HG02970 (cell line): Measurements from ENCODE around the gene SPATA45.
A peak's percentile ranks its signal among the peaks of the same experiment; 100 is the strongest.
"Not testable (repeated sequence)": the region's sequence is repeated elsewhere in the genome, so short reads cannot be mapped to it uniquely, and the experiment has no call there.

Experiments used
- ATAC-seq: cut with Tn5 transposase; IDR thresholded peaks from one replicate; pipeline ENCODE4 v1.9.1; 2021; ENCODE audit warnings: mild to moderate bottlenecking, moderate library complexity, moderate number of reproducible peaks; ENCODE audit not compliant: unreplicated experiment, low FRiP score

SPATA45 gene

GRCh38 chr1:212833211-212834207 is 13.9 kb downstream of the SPATA45 start:
- not testable (repeated sequence) for ATAC-seq

- no peak for ATAC-seq
These were observed 19.1 kb downstream of the SPATA45 start for GRCh38 chr1:212828395-212828794.

- no peak for ATAC-seq
These were observed 19.6 kb downstream of the SPATA45 start for GRCh38 chr1:212827831-212828278.

DNA sequence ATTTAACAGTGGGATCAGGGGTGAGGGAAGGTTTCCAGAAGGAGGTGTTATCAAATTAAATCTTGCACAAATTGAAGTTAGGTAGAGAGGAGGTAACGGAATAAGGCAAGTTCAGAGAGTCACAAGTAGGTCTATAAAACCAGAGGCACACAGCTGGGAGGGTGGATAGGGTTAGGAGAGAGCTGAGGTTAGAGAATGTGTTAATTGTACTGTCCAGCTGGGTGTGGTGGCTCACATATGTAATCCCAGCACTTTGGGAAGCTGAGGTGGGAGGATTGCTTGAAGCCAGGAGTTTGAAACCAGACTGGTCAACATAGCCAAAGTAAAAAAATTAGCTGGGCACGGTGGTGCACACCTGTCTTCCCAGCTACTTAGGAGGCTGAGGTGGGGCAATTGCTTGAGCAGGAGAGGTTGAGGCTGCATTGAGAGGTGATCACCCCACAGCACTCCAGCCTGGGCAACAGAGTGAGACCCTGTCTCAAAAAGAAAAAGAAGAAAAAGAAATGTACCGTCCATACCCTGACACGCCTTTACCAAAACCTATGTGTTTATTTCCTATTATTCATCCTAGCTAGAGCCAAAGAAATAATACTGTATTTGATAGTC is 20.2 kb downstream of the SPATA45 start:
- ATAC-seq = no peak

DNA sequence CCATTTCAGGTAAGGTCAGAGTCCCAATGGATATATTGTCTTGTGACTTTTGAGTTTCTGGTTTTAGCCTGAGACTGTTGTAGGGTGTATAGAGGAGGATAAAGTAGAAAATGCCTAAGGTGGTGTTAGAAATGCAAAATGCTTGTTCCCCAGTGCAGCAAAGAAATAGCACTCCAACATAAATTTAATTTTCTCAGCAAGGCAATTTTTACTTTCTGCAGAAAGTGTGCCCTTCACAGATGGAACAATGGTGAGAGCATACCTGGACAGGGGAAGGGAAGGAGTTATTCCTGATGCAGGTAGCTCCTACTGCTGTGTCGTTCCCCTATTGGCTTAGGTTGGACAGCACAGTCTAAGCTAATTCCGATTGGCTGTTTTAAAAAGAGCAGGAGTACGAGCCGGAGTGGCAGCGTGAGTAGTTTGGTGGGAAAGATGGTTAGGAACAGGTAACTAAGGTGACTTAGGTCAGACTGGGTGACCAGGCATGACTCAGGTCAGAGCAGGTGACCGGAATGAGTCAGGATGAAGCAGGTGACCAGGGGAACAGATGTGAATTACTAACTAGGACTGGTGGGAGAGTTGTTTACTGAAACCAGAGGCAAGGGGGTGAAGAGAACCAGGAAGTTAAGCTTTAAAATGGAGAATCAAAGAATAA is 21.5 kb downstream of the SPATA45 start:
- ATAC-seq = no peak

DNA sequence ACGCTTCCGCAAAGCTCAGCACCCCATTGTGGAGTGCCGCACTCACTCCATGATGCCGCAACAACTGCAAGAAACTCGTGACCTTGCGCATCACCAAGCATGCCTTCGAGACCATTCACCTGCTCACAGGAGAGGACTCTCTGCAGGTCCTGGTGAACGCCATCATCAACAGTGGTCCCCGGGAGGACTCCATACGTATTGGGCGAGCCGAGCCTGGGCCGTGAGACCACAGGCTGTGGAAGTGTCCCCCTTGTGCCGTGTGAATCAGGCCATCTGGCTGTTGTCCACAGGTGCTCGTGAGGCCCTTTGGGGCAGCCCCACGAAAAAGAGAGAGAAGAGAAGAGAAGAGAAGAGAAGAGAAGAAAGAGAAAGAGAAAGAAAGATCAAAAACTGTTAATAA is 23.2 kb downstream of the SPATA45 start:
- no peak for ATAC-seq

DNA sequence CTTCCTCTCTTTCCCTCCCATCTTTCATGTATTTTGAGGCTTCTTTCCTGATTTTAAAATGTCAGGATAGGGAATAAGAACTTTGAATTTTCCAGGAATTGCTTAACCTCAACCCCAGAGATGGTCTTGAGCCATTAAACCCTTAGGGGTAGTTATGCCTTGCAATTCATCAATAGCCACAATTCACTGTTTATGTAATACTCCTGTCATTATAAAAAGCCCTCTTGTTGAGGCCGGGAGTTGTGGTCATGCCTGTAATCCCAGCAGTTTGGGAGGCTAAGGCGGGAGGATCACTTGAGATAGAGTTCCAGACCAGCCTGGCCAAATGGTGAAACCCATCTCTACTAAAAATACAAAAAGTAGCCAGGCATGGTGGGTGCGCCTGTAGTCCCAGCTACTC is 24.5 kb downstream of the SPATA45 start:
- ATAC-seq = no peak

GRCh38 chr1:212820969-212821368 is 26.5 kb downstream of the SPATA45 start:
- no peak for ATAC-seq

DNA sequence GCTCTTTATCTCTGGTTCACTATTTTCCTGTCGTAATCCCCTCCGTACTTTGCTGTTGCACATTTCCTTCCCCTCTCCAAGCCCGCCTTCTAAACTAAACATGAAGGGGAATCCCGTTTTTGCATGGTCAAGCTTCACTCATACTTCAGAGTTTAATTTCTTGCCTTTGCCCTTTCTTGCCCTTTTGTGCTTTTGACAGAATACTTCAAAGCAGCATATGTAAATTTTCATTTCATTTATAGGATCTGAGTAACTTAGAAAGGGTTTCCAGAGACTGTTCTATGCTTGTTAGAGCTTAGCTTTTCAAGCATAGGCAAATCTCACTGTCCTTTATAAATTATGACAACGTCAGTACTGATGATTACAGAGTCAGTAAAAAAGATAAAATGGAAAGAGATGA is 27.7 kb downstream of the SPATA45 start:
- no peak for ATAC-seq

DNA sequence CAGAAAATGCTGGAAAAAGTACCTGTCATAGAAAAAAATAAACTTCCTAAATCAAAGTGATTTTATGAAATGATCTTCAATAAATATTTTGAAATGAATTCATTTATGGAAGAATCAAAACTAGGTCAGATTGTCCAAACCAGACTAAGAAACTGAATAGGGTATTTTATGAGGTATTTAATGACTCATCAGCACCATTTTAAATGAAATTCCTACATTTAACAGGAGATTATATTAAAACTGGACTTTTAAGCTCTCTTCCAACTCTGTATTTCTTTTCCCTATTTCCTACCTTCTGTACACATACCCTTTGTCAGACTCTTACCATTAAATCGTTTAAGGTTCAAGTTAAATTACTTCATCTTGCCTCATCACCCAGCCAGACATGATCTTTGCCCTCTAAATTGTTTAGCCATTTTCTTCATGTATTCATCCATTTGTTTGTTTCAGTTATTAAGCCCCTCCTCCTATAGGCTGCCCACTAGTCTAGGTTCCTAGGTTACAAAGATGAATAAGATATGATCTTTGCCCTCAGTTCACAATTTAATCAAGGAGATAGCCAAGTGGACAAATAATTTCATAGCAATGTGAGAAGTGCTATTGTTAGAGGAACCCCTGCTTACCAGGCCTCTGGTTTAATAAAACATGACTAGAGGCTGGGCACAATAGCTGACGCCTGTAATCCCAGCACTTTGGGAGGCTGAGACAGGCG is 30.7 kb downstream of the SPATA45 start:
- no peak for ATAC-seq

DNA sequence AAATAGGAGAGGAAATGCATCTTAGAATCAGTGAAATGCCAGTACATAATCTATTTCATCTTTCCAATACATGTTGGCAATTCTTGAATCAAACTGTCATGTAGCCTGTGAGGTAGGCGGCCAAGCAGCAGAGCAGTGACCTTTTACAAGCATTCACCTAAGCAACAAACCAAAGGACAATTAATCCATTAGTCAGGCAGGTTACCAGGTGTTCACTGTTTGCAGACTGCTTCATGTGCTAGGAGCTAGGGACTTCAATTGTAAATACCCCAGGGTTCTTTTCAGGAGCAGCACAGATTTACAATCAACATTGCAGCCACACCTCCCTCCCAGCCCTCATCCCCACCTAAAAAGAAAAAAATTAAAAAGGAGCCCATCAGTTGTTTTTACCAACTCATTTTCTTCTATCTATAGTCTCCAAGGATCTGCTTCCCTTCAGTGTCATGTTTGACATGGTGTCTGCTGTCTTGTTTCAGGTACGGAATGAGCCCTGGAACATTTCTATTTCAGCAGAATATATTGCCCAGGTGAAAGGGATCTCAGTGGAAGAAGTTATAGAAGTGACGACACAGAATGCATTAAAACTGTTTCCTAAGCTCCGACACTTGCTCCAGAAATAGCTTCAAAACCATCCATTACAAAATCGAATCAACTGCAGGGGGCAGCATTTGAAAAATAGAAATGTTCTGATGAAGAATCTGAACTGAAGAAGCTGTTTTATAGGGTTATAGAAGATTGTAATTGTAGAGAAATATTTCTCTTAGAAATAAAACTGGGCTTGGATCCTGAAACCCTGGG is 32.7 kb downstream of the SPATA45 start:
- no peak for ATAC-seq

GRCh38 chr1:212805767-212806166 is 41.7 kb downstream of the SPATA45 start:
- no peak for ATAC-seq

DNA sequence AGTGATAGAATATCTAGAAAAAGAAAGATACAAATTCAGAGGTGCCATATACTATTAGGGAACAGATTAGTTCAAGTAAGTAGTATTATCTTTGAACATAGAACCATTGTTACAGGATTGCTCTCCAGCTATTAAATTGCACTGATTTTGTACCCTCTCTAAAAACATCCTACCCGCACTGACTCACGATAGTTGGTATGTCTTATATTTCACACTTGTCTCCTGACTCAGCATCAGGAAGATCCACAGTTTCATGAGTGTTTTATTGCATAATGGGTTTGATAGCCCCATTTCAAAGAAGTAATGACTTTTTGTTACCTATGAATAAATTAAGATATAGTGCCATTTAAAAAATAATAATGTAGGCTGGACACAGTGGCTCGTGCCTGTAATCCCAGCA is 49.8 kb downstream of the SPATA45 start:
- ATAC-seq = no peak

DNA sequence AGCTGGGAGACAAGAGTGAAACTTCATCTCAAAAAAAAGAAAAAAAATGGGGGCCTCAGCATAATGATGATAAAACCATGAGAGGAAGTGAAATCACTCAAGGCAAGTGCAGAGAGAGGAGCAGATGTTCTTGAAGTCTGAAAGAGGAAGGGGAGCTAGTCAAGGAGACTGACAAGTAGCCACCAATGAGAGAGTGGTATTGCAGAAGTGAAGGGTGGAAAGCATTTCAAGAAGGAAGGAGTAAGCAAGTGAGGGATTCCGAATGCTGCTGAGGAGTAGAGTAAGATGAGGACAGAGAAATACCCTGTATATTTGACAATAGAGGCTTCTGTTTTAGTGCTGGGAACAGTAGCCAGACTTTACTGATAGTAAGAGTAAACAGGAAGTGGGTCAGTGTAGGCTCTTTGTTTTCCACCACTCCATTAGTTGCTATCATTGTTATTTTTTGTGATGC is 52.9 kb downstream of the SPATA45 start:
- ATAC-seq = peak; percentile 44

DNA sequence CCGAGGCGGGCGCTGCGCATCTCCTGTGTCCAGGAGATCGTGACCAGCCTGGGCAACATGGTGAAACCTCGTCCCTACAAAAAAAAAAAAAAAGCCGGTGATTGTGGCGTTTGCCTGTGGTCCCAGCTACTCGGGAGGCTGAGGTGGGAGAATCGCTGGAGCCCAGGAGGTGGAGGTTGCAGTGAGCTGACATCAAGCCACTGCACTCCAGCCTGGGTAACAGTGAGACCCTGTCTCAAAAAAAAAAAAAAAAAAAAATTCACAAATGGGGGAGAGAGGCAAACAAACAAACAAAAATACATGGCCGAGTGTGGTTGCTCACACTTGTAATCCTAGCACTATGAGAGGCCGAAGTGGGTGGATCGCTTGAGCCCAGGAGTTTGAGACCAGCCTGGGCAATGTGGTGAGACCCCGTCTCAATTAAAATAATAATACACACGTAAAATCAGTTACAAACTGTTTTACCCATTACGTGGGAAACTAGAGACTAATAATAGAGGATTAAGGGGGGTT is 55.0 kb downstream of the SPATA45 start:
- no peak for ATAC-seq

DNA sequence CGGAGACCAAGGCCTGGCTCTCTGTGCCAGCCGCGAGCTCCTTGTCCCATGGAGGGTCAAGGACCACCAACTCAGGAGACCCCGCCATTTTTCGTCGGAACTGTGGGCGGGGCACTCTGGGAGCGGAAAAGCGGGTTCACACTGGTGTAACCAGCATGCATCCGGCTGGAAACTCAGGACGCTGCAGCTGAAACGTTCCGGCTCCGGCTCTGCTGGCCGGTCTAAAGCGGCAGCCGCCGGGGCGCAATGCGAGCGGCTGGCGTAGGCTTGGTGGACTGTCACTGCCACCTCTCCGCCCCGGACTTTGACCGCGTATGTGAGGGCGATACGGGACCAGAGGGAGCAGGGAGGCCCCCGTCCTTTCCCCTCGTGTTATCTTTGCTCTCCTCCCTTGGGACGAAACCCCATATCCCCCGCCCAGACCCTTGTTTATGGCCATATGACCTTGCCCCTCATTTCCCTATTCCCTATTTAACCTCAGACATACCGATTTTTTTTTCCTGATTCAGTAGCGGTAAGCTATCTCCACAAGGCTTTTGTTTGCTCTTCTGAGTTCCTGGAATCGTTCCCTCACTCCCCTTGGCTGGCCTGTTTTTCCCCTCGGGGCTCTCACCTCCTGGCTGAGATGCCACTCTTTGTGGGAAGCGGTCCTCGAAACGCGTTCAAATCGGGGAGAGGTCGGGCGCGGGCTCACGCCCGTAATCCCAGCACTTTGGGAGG is 55.6 kb downstream of the SPATA45 start, which contains the start of the genes NSL1 and TATDN3:
Gene NSL1, minus strand, starts transcription at position 102 of the 720 bp plus-strand sequence. Its CDS starts 14 bp downstream, at position 88.
Gene TATDN3, plus strand, starts transcription at position 219 of the 720 bp plus-strand sequence. Its CDS starts 28 bp downstream, at position 247.
- ATAC-seq = peak; percentile 83

DNA sequence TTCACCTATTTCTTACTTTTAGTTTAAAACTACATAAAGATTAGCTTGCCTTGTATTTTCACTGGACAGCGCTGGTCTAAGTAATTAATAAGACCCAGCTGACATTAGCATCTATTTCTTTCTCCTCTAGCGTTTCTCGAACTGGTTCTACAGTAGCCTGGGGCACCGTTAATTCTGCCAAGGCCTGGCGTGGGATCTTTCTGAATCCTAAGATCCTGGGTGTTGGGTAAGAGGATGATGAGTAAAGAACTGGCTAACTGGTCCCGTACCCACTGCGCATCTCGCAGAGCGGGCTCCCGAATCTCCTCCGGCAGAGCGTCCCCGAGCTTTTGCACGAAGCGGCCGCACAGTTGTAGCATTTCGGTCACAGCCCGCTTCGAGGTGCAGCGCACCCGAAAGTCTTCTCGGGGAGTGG is 56.2 kb downstream of the SPATA45 start:
- ATAC-seq = peak; percentile 35

GRCh38 chr1:212785871-212786270 is 61.6 kb downstream of the SPATA45 start:
- ATAC-seq = no peak
